ES-I3 (cell line): ENCODE data around the gene RIN3.
"Not testable (repeated sequence)": the region's sequence is repeated elsewhere in the genome, so short reads cannot be mapped to it uniquely, and the experiment has no call there.

Experiments
- H3K36me3 ChIP-seq: 2 replicates; pipeline ENCODE4 v1.6.1; 2013; ENCODE audit warnings: mild to moderate bottlenecking, low read length, control low read depth, moderate library complexity; ENCODE audit not compliant: insufficient read depth
- H3K4me1 ChIP-seq: 2 replicates; pipeline ENCODE4 v1.6.1; 2013; ENCODE audit warnings: mild to moderate bottlenecking, control low read depth, low read length; ENCODE audit not compliant: insufficient read depth
- H3K9ac ChIP-seq: 2 replicates; pipeline ENCODE4 v1.6.1; 2013; ENCODE audit warnings: low read depth, mild to moderate bottlenecking, low read length, moderate library complexity
- H3K9me3 ChIP-seq: 2 replicates; pipeline ENCODE4 v1.6.1; 2013; ENCODE audit warnings: mild to moderate bottlenecking, low read length, moderate library complexity; ENCODE audit not compliant: control insufficient read depth, insufficient read depth

RIN3 gene

GRCh38 chr14:92666251-92666650 is 152.7 kb downstream of the RIN3 start:
- H3K4me1 ChIP-seq: no peaks in the 10 kb centered on the region; the same call in 1 of the 2 replicates
- H3K9me3 ChIP-seq: no peaks in the 10 kb centered on the region
- no peaks in the 10 kb centered on the region for H3K36me3 ChIP-seq
- no peak overlapping the region for H3K9ac ChIP-seq

DNA sequence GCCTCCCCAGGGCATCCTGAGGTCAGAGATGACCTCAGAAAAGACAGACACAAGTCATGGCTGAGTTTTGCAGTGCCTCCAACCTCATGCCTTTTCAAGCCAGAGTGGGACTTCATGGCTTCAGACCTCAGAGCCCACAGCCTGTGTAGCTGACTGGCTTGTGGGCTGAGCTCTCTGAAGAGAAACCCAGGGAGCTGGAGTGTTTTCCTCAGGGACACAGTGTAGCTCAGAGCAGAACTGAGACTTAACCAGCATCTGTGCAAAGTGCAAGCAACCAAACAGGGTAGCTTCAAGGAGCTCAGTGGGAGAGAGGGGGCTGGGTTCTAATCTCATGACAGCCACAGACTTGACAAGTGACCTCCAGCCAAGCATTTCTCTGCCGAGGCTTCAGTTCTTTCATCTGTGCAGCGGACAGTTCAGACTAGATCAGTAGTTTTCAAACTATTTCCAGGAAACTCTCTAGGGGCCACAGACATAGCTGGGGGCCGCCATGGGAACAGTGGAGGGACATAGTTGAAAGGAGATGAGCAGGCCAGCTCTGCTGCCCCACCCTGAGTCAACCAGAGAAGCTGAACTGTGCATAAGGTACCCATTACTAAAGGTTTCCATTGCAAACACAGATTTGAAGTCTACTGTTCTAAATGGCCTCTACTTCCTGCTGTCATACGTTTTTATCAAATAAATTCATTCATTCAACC is 154.8 kb downstream of the RIN3 start:
- Histone ChIP-seq H3K9me3 (no peaks in the 10 kb centered on the region), H3K4me1 (no peaks in the 10 kb centered on the region; the same call in 1 of the 2 replicates), H3K9ac (no peak overlapping the region), H3K36me3 (no peaks in the 10 kb centered on the region)

GRCh38 chr14:92670160-92670559 is 156.6 kb downstream of the RIN3 start:
- no peaks in the 10 kb centered on the region for H3K9me3 ChIP-seq
- no peaks in the 10 kb centered on the region for H3K36me3 ChIP-seq
- H3K9ac ChIP-seq: no peak overlapping the region
- H3K4me1 ChIP-seq: no peaks in the 10 kb centered on the region; the same call in 1 of the 2 replicates

GRCh38 chr14:92670643-92671366 is 157.2 kb downstream of the RIN3 start:
- no peak overlapping the region for H3K9ac ChIP-seq
- no peaks in the 10 kb centered on the region; the same call in 1 of the 2 replicates for H3K4me1 ChIP-seq
- no peaks in the 10 kb centered on the region for H3K9me3 ChIP-seq
- H3K36me3 ChIP-seq: no peaks in the 10 kb centered on the region

DNA sequence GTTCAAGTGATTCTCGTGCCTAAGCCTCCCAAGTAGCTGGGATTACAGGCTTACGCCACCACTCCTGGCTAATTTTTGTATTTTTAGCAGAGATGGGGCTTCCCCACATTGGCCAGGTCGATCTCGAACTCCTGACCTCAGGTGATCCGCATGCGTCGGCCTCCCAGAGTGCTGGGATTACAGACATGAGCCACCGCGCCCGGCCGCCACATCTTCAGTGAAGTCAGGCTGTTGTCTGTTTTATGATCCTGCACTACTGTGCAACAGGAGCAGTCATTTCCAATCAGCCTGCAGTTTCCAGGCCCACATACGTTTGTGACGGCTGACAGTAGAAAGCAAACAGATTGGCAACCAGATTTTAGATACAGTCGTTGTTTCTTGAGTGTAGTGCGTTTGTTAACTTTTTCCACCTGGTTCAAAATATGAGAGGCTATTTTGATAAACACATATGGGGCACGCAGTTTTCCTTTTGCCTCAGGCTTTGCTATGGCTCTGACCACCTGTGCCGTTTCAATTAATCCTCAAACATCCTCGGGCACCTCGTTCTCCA is 160.1 kb downstream of the RIN3 start:
- Histone ChIP-seq H3K4me1 (no peaks in the 10 kb centered on the region; the same call in 1 of the 2 replicates), H3K9ac (no peak overlapping the region), H3K9me3 (no peaks in the 10 kb centered on the region), H3K36me3 (no peaks in the 10 kb centered on the region)

- H3K4me1 ChIP-seq: no peaks in the 10 kb centered on the region; the same call in 1 of the 2 replicates
- no peaks in the 10 kb centered on the region for H3K9me3 ChIP-seq
- H3K9ac ChIP-seq: no peak overlapping the region
- H3K36me3 ChIP-seq: no peaks in the 10 kb centered on the region
Observed at GRCh38 chr14:92675421-92675820, 161.8 kb downstream of the RIN3 start.

DNA sequence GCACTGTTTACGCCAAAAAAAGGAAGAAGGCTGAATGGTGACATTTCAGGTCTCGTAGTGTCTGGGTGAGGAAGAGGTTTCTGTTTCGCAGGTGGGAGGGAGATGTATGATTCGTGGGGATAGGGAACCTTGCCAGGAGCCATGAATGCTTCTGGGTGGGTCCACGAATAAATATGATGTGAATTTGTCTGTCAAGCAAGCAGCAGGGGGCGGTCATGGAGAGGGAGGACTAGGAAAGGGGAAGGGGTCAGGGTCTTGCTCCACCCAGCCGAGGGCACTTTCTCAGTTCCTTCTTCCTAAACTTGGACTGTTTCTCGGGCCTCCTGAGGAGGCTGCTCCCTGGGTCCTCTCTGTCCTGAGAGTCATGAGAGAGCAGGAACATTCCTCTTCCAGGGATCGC is 162.4 kb downstream of the RIN3 start:
- H3K9ac ChIP-seq: no peak overlapping the region
- H3K36me3 ChIP-seq: no peaks in the 10 kb centered on the region
- H3K4me1 ChIP-seq: no peaks in the 10 kb centered on the region

GRCh38 chr14:92676403-92677086 is 163.0 kb downstream of the RIN3 start:
- no peak overlapping the region for H3K9ac ChIP-seq
- H3K9me3 ChIP-seq: no peaks in the 10 kb centered on the region
- no peaks in the 10 kb centered on the region for H3K4me1 ChIP-seq
- no peaks in the 10 kb centered on the region for H3K36me3 ChIP-seq

More for the DNA sequence above, 162.4 kb downstream of the RIN3 start:
- H3K9me3 ChIP-seq: no peaks in the 10 kb centered on the region

- H3K9ac ChIP-seq: no peak overlapping the region
- H3K4me1 ChIP-seq: no peaks in the 10 kb centered on the region
- no peaks in the 10 kb centered on the region for H3K9me3 ChIP-seq
- H3K36me3 ChIP-seq: no peaks in the 10 kb centered on the region
Observed at GRCh38 chr14:92677087-92677668, 163.6 kb downstream of the RIN3 start.

GRCh38 chr14:92677955-92678354 is 164.4 kb downstream of the RIN3 start:
- no peak overlapping the region for H3K9ac ChIP-seq
- no peaks in the 10 kb centered on the region for H3K9me3 ChIP-seq
- no peaks in the 10 kb centered on the region for H3K36me3 ChIP-seq
- H3K4me1 ChIP-seq: no peaks in the 10 kb centered on the region

DNA sequence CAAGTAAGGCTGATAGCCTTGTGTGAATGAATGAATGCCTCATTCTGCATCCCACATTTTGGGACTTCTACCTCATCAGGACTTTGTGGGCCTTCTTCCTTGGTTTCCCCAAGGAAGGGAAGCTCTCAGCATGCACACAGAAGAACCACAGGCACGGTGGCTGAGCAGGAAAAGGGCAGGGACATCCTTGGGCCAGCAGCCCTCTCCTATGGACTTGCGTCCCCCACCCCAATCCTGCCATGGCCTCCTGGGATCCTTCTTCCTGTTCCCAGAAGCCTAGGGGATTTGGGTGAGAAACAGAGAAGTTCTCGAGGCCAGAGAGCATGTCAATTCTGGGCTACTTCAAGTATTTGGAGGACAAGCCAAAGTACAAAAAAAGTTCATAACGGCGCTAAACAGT is 165.2 kb downstream of the RIN3 start:
- no peaks in the 10 kb centered on the region for H3K36me3 ChIP-seq
- H3K9me3 ChIP-seq: no peaks in the 10 kb centered on the region
- H3K9ac ChIP-seq: no peak overlapping the region
- H3K4me1 ChIP-seq: no peaks in the 10 kb centered on the region

GRCh38 chr14:92679246-92679645 is 165.7 kb downstream of the RIN3 start:
- no peaks in the 10 kb centered on the region for H3K36me3 ChIP-seq
- no peaks in the 10 kb centered on the region for H3K4me1 ChIP-seq
- H3K9me3 ChIP-seq: no peaks in the 10 kb centered on the region
- no peak overlapping the region for H3K9ac ChIP-seq

- not testable (repeated sequence) for H3K36me3 ChIP-seq, H3K9ac ChIP-seq, H3K9me3 ChIP-seq, H3K4me1 ChIP-seq
Observed at GRCh38 chr14:92680330-92680729, 166.7 kb downstream of the RIN3 start.
